ENCODE results near the gene EIF4B.

The EIF4B gene

GRCh38 chr12:52980650-52981423 lies 25.4 kb upstream of the EIF4B start:
- Histone ChIP-seq H3K36me3 (ENCODE audit: insufficient read depth, low read length) (no peaks in the 10 kb centered on the region), H3K4me2 (ENCODE audit: insufficient read depth, low read length) (no peak overlapping the region), H4K20me1 (ENCODE audit: insufficient read depth, low read length) (no peaks in the 10 kb centered on the region; the same call in 1 of the 2 replicates), H3K4me3 (ENCODE audit: low read depth in 1 of 2, low read length in 2 of 2) (no peak overlapping the region), H3K27me3 (ENCODE audit: insufficient read depth, low read length, poor library complexity) (peaks cover 7% of the 10 kb centered on the region), H3K79me2 (ENCODE audit: insufficient read depth, low read length) (no peaks in the 10 kb centered on the region), H3K4me1 (ENCODE audit: insufficient read depth, low read length) (no peaks in the 10 kb centered on the region), H3K9ac (ENCODE audit: low read depth, low read length) (no peak overlapping the region), H3K27ac (ENCODE audit: low read length) (no peak overlapping the region), H2AFZ (ENCODE audit: low read depth, low read length) (no peak overlapping the region), H3K9me3 (ENCODE audit: insufficient read depth, low read length, severe bottlenecking) (no peaks in the 10 kb centered on the region)
- DNase-seq (peak; percentile 80), ATAC-seq (ENCODE audit: insufficient read depth, low read depth) (peak; percentile 97)
- TF ChIP-seq CTCF (IDR thresholded peaks at IDR 0.05; ENCODE audit: borderline replicate concordance, extremely low read depth, low read length, poor library complexity, severe bottlenecking) (peak; percentile 99), EZH2 (IDR thresholded peaks at IDR 0.05; ENCODE audit: borderline replicate concordance, low read depth, low read length, severe bottlenecking) (no peak)

DNA sequence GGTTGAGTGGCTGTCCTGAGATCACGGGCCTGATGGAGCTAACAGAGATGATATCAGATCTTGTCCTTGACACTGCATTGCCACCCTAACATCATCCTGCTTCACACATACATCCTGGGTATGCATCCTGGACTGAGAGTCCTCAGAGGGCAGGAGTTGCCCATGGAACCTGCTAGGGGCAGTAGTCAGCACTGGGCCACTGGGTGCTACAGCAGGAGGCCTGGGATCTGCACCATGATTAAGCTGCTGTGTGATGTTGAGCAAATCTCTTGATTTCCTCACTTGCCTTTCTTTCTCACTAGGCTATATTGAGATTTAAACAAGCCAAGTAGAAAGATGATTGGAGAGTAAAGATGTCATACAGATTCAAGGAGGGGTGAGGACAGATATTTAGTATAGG lies 22.1 kb upstream of the EIF4B start:
- peaks cover 4% of the 10 kb centered on the region for H3K27me3 ChIP-seq (ENCODE audit: insufficient read depth, low read length, poor library complexity)
- H4K20me1 ChIP-seq (ENCODE audit: insufficient read depth, low read length), result no peaks in the 10 kb centered on the region; the same call in 1 of the 2 replicates
- H3K36me3 ChIP-seq (ENCODE audit: insufficient read depth, low read length), result no peaks in the 10 kb centered on the region
- H3K4me3 ChIP-seq (ENCODE audit: low read depth in 1 of 2, low read length in 2 of 2), result no peak overlapping the region
- TF ChIP-seq EZH2 (IDR thresholded peaks at IDR 0.05; ENCODE audit: borderline replicate concordance, low read depth, low read length, severe bottlenecking) (no peak), CTCF (IDR thresholded peaks at IDR 0.05; ENCODE audit: borderline replicate concordance, extremely low read depth, low read length, poor library complexity, severe bottlenecking) (peak; percentile 24)
- H3K9me3 ChIP-seq (ENCODE audit: insufficient read depth, low read length, severe bottlenecking), result no peaks in the 10 kb centered on the region
- no peak overlapping the region for H2AFZ ChIP-seq (ENCODE audit: low read depth, low read length)
- no peak overlapping the region for H3K4me2 ChIP-seq (ENCODE audit: insufficient read depth, low read length)
- no peak for ATAC-seq (ENCODE audit: insufficient read depth, low read depth)
- H3K27ac ChIP-seq (ENCODE audit: low read length), result no peak overlapping the region
- H3K79me2 ChIP-seq (ENCODE audit: insufficient read depth, low read length), result no peaks in the 10 kb centered on the region
- DNase-seq, result no peak
- no peak overlapping the region for H3K9ac ChIP-seq (ENCODE audit: low read depth, low read length)
- H3K4me1 ChIP-seq (ENCODE audit: insufficient read depth, low read length), result no peaks in the 10 kb centered on the region

DNA sequence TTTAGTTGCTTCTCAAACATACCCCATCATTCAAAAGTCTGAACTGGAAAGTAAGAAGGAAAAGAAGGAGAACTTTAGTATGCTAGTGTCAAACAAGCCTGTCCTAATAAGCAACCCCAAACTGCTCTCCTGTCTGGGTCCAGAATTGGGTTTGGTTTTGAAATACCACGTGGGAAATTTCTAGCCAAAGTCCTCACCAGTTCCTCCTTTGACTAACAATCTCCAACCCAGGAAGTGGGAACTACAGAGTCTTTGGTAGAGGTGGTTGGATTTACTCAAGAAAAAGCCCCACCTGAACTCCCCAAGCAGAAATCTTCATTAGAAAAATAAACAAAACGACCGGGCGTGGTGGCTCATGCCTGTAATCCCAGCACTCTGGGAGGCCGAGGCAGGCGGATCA lies 17.4 kb upstream of the EIF4B start:
- Histone ChIP-seq H3K27ac (ENCODE audit: low read length) (no peak overlapping the region), H3K9me3 (ENCODE audit: insufficient read depth, low read length, severe bottlenecking) (no peaks in the 10 kb centered on the region), H3K4me1 (ENCODE audit: insufficient read depth, low read length) (no peaks in the 10 kb centered on the region), H3K79me2 (ENCODE audit: insufficient read depth, low read length) (no peaks in the 10 kb centered on the region), H2AFZ (ENCODE audit: low read depth, low read length) (no peak overlapping the region), H4K20me1 (ENCODE audit: insufficient read depth, low read length) (no peaks in the 10 kb centered on the region), H3K27me3 (ENCODE audit: insufficient read depth, low read length, poor library complexity) (peaks cover 7% of the 10 kb centered on the region), H3K4me3 (ENCODE audit: low read depth in 1 of 2, low read length in 2 of 2) (no peak overlapping the region), H3K36me3 (ENCODE audit: insufficient read depth, low read length) (no peaks in the 10 kb centered on the region), H3K4me2 (ENCODE audit: insufficient read depth, low read length) (no peak overlapping the region), H3K9ac (ENCODE audit: low read depth, low read length) (no peak overlapping the region)
- no peak for DNase-seq
- no peak for ATAC-seq (ENCODE audit: insufficient read depth, low read depth)
- TF ChIP-seq CTCF (IDR thresholded peaks at IDR 0.05; ENCODE audit: borderline replicate concordance, extremely low read depth, low read length, poor library complexity, severe bottlenecking) (no peak), EZH2 (IDR thresholded peaks at IDR 0.05; ENCODE audit: borderline replicate concordance, low read depth, low read length, severe bottlenecking) (no peak)
